KMS-11 (cell line): ENCODE data around the gene ARL15.

Experiments
- H2AFZ ChIP-seq: fragments of 200-600 bp; sonication (generic); 2 replicates; pipeline ENCODE4 v1.6.1; 2016; ENCODE audit warnings: antibody characterized with exemption, mixed run types, low read depth
- H3K27ac ChIP-seq: fragments of 200-600 bp; sonication (generic); 2 replicates; pipeline ENCODE4 v1.6.1; 2016; ENCODE audit warnings: mild to moderate bottlenecking, mixed run types
- H3K27me3 ChIP-seq: fragments of 200-600 bp; sonication (generic); 2 replicates; pipeline ENCODE4 v1.6.1; 2017; ENCODE audit warnings: mild to moderate bottlenecking, low read depth, mixed run types, moderate library complexity; ENCODE audit not compliant: insufficient read depth
- H3K36me3 ChIP-seq: fragments of 200-600 bp; sonication (generic); 2 replicates; pipeline ENCODE4 v1.6.1; 2017; ENCODE audit warnings: mild to moderate bottlenecking, mixed run types; ENCODE audit not compliant: insufficient read depth
- H3K4me1 ChIP-seq: fragments of 200-600 bp; sonication (generic); 2 replicates; pipeline ENCODE4 v1.6.1; 2016; ENCODE audit warnings: mild to moderate bottlenecking, low read depth, mixed run types; ENCODE audit not compliant: poor library complexity, severe bottlenecking
- H3K4me2 ChIP-seq: fragments of 200-600 bp; sonication (generic); 2 replicates; pipeline ENCODE4 v1.7.0; 2016; ENCODE audit warnings: mild to moderate bottlenecking, mixed run types
- H3K4me3 ChIP-seq: fragments of 200-600 bp; sonication (generic); IDR thresholded peaks from 2 replicates; pipeline ENCODE4 v1.6.1; 2017; ENCODE audit warnings: low read depth, low read length, mixed read lengths; ENCODE audit not compliant: insufficient read depth
- H3K79me2 ChIP-seq: fragments of 200-600 bp; sonication (generic); 2 replicates; pipeline ENCODE4 v1.6.1; 2016; ENCODE audit warnings: low read depth, mixed run types; ENCODE audit not compliant: insufficient read depth
- H3K9ac ChIP-seq: fragments of 200-600 bp; sonication (generic); 2 replicates; pipeline ENCODE4 v1.6.1; 2016; ENCODE audit warnings: mild to moderate bottlenecking, mixed run types
- H4K20me1 ChIP-seq: fragments of 200-600 bp; sonication (generic); 2 replicates; pipeline ENCODE4 v1.6.1; 2016; ENCODE audit warnings: mild to moderate bottlenecking, mixed run types; ENCODE audit not compliant: insufficient read depth
- TF ChIP-seq, protein P1 (sequence below): fragments of 200-600 bp; sonication (generic); conservative IDR thresholded peaks from 2 replicates; pipeline ENCODE4 v1.6.1; 2017; ENCODE audit warnings: low read depth, mild to moderate bottlenecking, antibody characterized with exemption, low read length, moderate library complexity, mixed read lengths

The ARL15 gene

GRCh38 chr5:54159153-54159892 is 151.1 kb downstream of the ARL15 start:
- Histone ChIP-seq H3K4me2 (no peak overlapping the region), H3K4me3 (no peak overlapping the region), H2AFZ (no peak overlapping the region), H3K79me2 (no peaks in the 10 kb centered on the region), H3K27ac (no peak overlapping the region), H3K4me1 (no peaks in the 10 kb centered on the region), H4K20me1 (no peaks in the 10 kb centered on the region), H3K27me3 (no peaks in the 10 kb centered on the region), H3K9ac (no peak overlapping the region), H3K36me3 (no peaks in the 10 kb centered on the region)
- TF ChIP-seq, protein P1, sequence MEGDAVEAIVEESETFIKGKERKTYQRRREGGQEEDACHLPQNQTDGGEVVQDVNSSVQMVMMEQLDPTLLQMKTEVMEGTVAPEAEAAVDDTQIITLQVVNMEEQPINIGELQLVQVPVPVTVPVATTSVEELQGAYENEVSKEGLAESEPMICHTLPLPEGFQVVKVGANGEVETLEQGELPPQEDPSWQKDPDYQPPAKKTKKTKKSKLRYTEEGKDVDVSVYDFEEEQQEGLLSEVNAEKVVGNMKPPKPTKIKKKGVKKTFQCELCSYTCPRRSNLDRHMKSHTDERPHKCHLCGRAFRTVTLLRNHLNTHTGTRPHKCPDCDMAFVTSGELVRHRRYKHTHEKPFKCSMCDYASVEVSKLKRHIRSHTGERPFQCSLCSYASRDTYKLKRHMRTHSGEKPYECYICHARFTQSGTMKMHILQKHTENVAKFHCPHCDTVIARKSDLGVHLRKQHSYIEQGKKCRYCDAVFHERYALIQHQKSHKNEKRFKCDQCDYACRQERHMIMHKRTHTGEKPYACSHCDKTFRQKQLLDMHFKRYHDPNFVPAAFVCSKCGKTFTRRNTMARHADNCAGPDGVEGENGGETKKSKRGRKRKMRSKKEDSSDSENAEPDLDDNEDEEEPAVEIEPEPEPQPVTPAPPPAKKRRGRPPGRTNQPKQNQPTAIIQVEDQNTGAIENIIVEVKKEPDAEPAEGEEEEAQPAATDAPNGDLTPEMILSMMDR = no peak

DNA sequence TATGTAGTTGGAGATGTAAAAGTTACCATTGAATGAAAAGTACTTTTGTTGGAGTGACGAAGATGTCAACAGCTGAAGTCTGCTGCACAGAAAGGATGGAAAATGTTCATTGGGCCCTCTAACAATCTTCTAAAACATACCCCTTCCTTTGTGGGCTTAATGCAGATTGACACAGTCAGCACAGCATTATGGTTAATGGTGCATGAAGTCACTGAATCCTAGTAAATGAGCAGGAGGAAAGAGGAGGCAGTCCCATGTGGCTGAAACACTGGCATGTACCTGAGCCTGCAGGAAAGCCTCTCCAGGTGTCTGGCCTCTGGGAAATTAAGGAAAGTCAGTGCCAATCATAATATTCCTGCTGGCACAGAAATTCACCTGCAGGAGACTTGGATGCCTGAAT is 153.8 kb downstream of the ARL15 start:
- H3K9ac ChIP-seq = no peak overlapping the region
- no peak overlapping the region for H3K4me2 ChIP-seq
- H3K27me3 ChIP-seq = no peaks in the 10 kb centered on the region
- H3K36me3 ChIP-seq = no peaks in the 10 kb centered on the region
- no peak overlapping the region for H2AFZ ChIP-seq
- no peak overlapping the region for H3K4me3 ChIP-seq
- TF ChIP-seq, protein P1 = no peak
- no peaks in the 10 kb centered on the region for H3K79me2 ChIP-seq
- H3K4me1 ChIP-seq = no peaks in the 10 kb centered on the region
- no peaks in the 10 kb centered on the region for H4K20me1 ChIP-seq
- no peak overlapping the region for H3K27ac ChIP-seq

GRCh38 chr5:54150841-54151240 is 159.5 kb downstream of the ARL15 start:
- TF ChIP-seq, protein P1 = no peak
- no peak overlapping the region for H3K4me3 ChIP-seq
- H2AFZ ChIP-seq = no peak overlapping the region

GRCh38 chr5:54148858-54149257 is 161.5 kb downstream of the ARL15 start:
- no peak overlapping the region for H3K9ac ChIP-seq
- no peak overlapping the region for H3K27ac ChIP-seq
- no peaks in the 10 kb centered on the region for H4K20me1 ChIP-seq
- H3K4me3 ChIP-seq = no peak overlapping the region
- no peaks in the 10 kb centered on the region for H3K4me1 ChIP-seq
- TF ChIP-seq, protein P1 = no peak
- no peak overlapping the region for H3K4me2 ChIP-seq
- H2AFZ ChIP-seq = no peak overlapping the region
- H3K36me3 ChIP-seq = no peaks in the 10 kb centered on the region
- no peaks in the 10 kb centered on the region for H3K79me2 ChIP-seq
- H3K27me3 ChIP-seq = no peaks in the 10 kb centered on the region

More at GRCh38 chr5:54150841-54151240, 159.5 kb downstream of the ARL15 start:
- no peak overlapping the region for H3K9ac ChIP-seq
- no peaks in the 10 kb centered on the region for H3K4me1 ChIP-seq
- H4K20me1 ChIP-seq = no peaks in the 10 kb centered on the region
- no peaks in the 10 kb centered on the region for H3K27me3 ChIP-seq
- no peak overlapping the region for H3K4me2 ChIP-seq
- H3K36me3 ChIP-seq = no peaks in the 10 kb centered on the region
- H3K27ac ChIP-seq = no peak overlapping the region
- H3K79me2 ChIP-seq = no peaks in the 10 kb centered on the region
